HG02885 (cell line): ENCODE measurements around the gene POU1F1.
"Not testable (repeated sequence)": the region's sequence is repeated elsewhere in the genome, so short reads cannot be mapped to it uniquely, and the experiment has no call there.

Experiments used
- ATAC-seq: cut with Tn5 transposase; IDR thresholded peaks from one replicate; pipeline ENCODE4 v1.9.1; 2021; ENCODE audit warnings: mild to moderate bottlenecking; ENCODE audit not compliant: unreplicated experiment, poor library complexity

The POU1F1 gene

GRCh38 chr3:87276484-87276883 lies at the start of gene POU1F1:
POU1F1 (minus strand) TSS chr3:87276584; CDS start chr3:87276462, 122 bp downstream.
- no peak for ATAC-seq

- no peak for ATAC-seq
These were observed 48.2 kb upstream of the POU1F1 start for GRCh38 chr3:87324609-87325008.

- ATAC-seq = no peak
These were observed 44.6 kb upstream of the POU1F1 start for GRCh38 chr3:87320756-87321626.

GRCh38 chr3:87318617-87319021 lies 42.2 kb upstream of the POU1F1 start:
- no peak for ATAC-seq

GRCh38 chr3:87317779-87318178 lies 41.4 kb upstream of the POU1F1 start:
- no peak for ATAC-seq

GRCh38 chr3:87313641-87314040 lies 37.3 kb upstream of the POU1F1 start:
- no peak for ATAC-seq

GRCh38 chr3:87311309-87311708 lies 34.9 kb upstream of the POU1F1 start:
- ATAC-seq = no peak

- no peak for ATAC-seq
These were observed 33.2 kb upstream of the POU1F1 start for GRCh38 chr3:87309601-87310000.

- ATAC-seq = peak; percentile 87
These were observed 31.4 kb upstream of the POU1F1 start for GRCh38 chr3:87307805-87308204.

GRCh38 chr3:87305517-87305916 lies 29.1 kb upstream of the POU1F1 start:
- ATAC-seq = no peak

- not testable (repeated sequence) for ATAC-seq
These were observed 28.6 kb upstream of the POU1F1 start for GRCh38 chr3:87305031-87305430.

- peak; percentile 91 for ATAC-seq
These were observed 21.8 kb upstream of the POU1F1 start for GRCh38 chr3:87298111-87298718.

GRCh38 chr3:87288446-87288845 lies 12.1 kb upstream of the POU1F1 start:
- no peak for ATAC-seq

- peak; percentile 85 for ATAC-seq
These were observed 10.6 kb upstream of the POU1F1 start for GRCh38 chr3:87287011-87287410.

GRCh38 chr3:87272718-87273341 lies 3.6 kb downstream of the POU1F1 start:
- ATAC-seq = peak; percentile 95

- no peak for ATAC-seq
These were observed 5.3 kb downstream of the POU1F1 start for GRCh38 chr3:87270908-87271700.

GRCh38 chr3:87269723-87270122 lies 6.7 kb downstream of the POU1F1 start:
- no peak for ATAC-seq

- no peak for ATAC-seq
These were observed 7.7 kb downstream of the POU1F1 start for GRCh38 chr3:87268646-87269211.

- no peak for ATAC-seq
These were observed 8.3 kb downstream of the POU1F1 start for GRCh38 chr3:87267953-87268645.

GRCh38 chr3:87261925-87262324 lies 14.5 kb downstream of the POU1F1 start:
- no peak for ATAC-seq
